WTC11 (cell line): ENCODE measurements around the gene SOAT2. TPM values are rescaled to one million over a fixed set of nuclear protein-coding genes. Genes with fewer than 3 reads are reported as not detected.
"Not testable (repeated sequence)": the region's sequence is repeated elsewhere in the genome, so short reads cannot be mapped to it uniquely, and the experiment has no call there.

ENCODE experiments used
- ATAC-seq: fragments of 200-7000 bp; cut with Tn5 transposase; 2 replicates; pipeline ENCODE4 v1.10.0; 2021; ENCODE audit warnings: mild to moderate bottlenecking, moderate library complexity
- CTCF ChIA-PET: fragments of 300-600 bp; sonication (Branson Sonifier 250); formaldehyde crosslinking; loops from one replicate; lab custom pipeline; 2021; ENCODE audit warnings: antibody characterized with exemption; lab: Charles Lee
- POLR2A ChIA-PET: fragments of 350-600 bp; sonication (Branson Sonifier 250); formaldehyde crosslinking; loops from one replicate; lab custom pipeline; 2021; ENCODE audit warnings: antibody characterized with exemption; lab: Charles Lee
- DNase-seq: peaks from one replicate; pipeline ENCODE4 v3.0.0; 2021; ENCODE audit warnings: low spot score
- H3K27ac Mint-ChIP-seq: 2 replicates; pipeline ENCODE4 v1.8.0; 2021; ENCODE audit warnings: mixed read lengths
- H3K27me3 Mint-ChIP-seq: 2 replicates; pipeline ENCODE4 v1.8.0; 2021; ENCODE audit warnings: low read depth, mild to moderate bottlenecking, moderate library complexity, mixed read lengths
- H3K36me3 Mint-ChIP-seq: 2 replicates; pipeline ENCODE4 v1.8.0; 2021; ENCODE audit warnings: mixed read lengths
- H3K4me1 Mint-ChIP-seq: 2 replicates; pipeline ENCODE4 v1.8.0; 2022; ENCODE audit warnings: mixed read lengths
- H3K4me3 Mint-ChIP-seq: 2 replicates; pipeline ENCODE4 v1.8.0; 2021; ENCODE audit warnings: mild to moderate bottlenecking, moderate library complexity, mixed read lengths
- H3K9me3 Mint-ChIP-seq: 2 replicates; pipeline ENCODE4 v1.8.0; 2021; ENCODE audit warnings: mixed read lengths
- ATF1 ChIP-seq: sonication (generic); formaldehyde crosslinking; IDR thresholded peaks from 2 replicates; pipeline ENCODE4 v1.8.1; 2023; ENCODE audit warnings: mild to moderate bottlenecking, moderate library complexity, missing genetic modification reagents
- CREB1 ChIP-seq: sonication (generic); formaldehyde crosslinking; IDR thresholded peaks from 2 replicates; pipeline ENCODE4 v1.8.0; 2023; ENCODE audit warnings: mild to moderate bottlenecking, missing genetic modification reagents
- EMX1 ChIP-seq: fragments of 250-450 bp; sonication (Bioruptor Pico); IDR thresholded peaks from 2 replicates; pipeline ENCODE4 v1.8.0; 2021; ENCODE audit warnings: mild to moderate bottlenecking
- FOXK1 ChIP-seq: sonication (generic); formaldehyde crosslinking; IDR thresholded peaks from 2 replicates; pipeline ENCODE4 v1.8.0; 2022; ENCODE audit warnings: mild to moderate bottlenecking, moderate library complexity, missing genetic modification reagents
- HMGA2 ChIP-seq: fragments of 250-450 bp; sonication (Bioruptor Pico); IDR thresholded peaks from 2 replicates; pipeline ENCODE4 v1.4.0; 2021; ENCODE audit warnings: mild to moderate bottlenecking, moderate library complexity
- MYBL2 ChIP-seq: sonication (generic); formaldehyde crosslinking; IDR thresholded peaks from 2 replicates; pipeline ENCODE4 v1.8.1; 2023; ENCODE audit warnings: mild to moderate bottlenecking, moderate library complexity, missing genetic modification reagents
- NFE2L1 ChIP-seq: sonication (generic); formaldehyde crosslinking; IDR thresholded peaks from 2 replicates; pipeline ENCODE4 v1.8.1; 2023; ENCODE audit warnings: missing genetic modification reagents
- PREB ChIP-seq: sonication (generic); formaldehyde crosslinking; IDR thresholded peaks from 2 replicates; pipeline ENCODE4 v1.8.1; 2022; ENCODE audit warnings: mild to moderate bottlenecking, missing genetic modification reagents, moderate library complexity, borderline replicate concordance
- ZBTB21 ChIP-seq: sonication (generic); formaldehyde crosslinking; IDR thresholded peaks from 2 replicates; pipeline ENCODE4 v1.8.1; 2023; ENCODE audit warnings: mild to moderate bottlenecking, missing genetic modification reagents, borderline replicate concordance
- ZNF219 ChIP-seq: sonication (generic); formaldehyde crosslinking; IDR thresholded peaks from 2 replicates; pipeline ENCODE4 v1.8.0; 2023; ENCODE audit warnings: missing genetic modification reagents, mild to moderate bottlenecking, borderline replicate concordance
- total RNA-seq: library from RNA; stranded (reverse); gene quantifications from 3 replicates; pipeline ENCODE4 v1.2.3, GENCODE V29; 2021
- TF ChIP-seq, protein P1 (sequence below): sonication (generic); formaldehyde crosslinking; IDR thresholded peaks from 2 replicates; pipeline ENCODE4 v1.8.0; 2022; ENCODE audit warnings: mild to moderate bottlenecking, missing genetic modification reagents
- TF ChIP-seq, protein P2 (sequence below): sonication (generic); formaldehyde crosslinking; IDR thresholded peaks from 2 replicates; pipeline ENCODE4 v1.8.1; 2023; ENCODE audit warnings: mild to moderate bottlenecking, moderate library complexity, missing genetic modification reagents
- TF ChIP-seq, protein P3 (sequence below): sonication (generic); formaldehyde crosslinking; IDR thresholded peaks from 2 replicates; pipeline ENCODE4 v1.8.0; 2022; ENCODE audit warnings: mild to moderate bottlenecking, missing genetic modification reagents
- TF ChIP-seq, protein P4 (sequence below): fragments of 250-450 bp; sonication (Bioruptor Pico); IDR thresholded peaks from 2 replicates; pipeline ENCODE4 v1.9.0; 2021; ENCODE audit warnings: moderate library complexity, mild to moderate bottlenecking, inconsistent platforms, borderline replicate concordance

Gene SOAT2
- total RNA-seq, 1 experiment from 2014 or later, result not detected

GRCh38 chr12:53090554-53090953, 12.7 kb upstream of the SOAT2 start (continued):
- TF ChIP-seq, protein P1, sequence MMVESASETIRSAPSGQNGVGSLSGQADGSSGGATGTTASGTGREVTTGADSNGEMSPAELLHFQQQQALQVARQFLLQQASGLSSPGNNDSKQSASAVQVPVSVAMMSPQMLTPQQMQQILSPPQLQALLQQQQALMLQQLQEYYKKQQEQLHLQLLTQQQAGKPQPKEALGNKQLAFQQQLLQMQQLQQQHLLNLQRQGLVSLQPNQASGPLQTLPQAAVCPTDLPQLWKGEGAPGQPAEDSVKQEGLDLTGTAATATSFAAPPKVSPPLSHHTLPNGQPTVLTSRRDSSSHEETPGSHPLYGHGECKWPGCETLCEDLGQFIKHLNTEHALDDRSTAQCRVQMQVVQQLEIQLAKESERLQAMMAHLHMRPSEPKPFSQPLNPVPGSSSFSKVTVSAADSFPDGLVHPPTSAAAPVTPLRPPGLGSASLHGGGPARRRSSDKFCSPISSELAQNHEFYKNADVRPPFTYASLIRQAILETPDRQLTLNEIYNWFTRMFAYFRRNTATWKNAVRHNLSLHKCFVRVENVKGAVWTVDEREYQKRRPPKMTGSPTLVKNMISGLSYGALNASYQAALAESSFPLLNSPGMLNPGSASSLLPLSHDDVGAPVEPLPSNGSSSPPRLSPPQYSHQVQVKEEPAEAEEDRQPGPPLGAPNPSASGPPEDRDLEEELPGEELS (CRISPR knock-in tag), result no peak
- TF ChIP-seq, protein P2, sequence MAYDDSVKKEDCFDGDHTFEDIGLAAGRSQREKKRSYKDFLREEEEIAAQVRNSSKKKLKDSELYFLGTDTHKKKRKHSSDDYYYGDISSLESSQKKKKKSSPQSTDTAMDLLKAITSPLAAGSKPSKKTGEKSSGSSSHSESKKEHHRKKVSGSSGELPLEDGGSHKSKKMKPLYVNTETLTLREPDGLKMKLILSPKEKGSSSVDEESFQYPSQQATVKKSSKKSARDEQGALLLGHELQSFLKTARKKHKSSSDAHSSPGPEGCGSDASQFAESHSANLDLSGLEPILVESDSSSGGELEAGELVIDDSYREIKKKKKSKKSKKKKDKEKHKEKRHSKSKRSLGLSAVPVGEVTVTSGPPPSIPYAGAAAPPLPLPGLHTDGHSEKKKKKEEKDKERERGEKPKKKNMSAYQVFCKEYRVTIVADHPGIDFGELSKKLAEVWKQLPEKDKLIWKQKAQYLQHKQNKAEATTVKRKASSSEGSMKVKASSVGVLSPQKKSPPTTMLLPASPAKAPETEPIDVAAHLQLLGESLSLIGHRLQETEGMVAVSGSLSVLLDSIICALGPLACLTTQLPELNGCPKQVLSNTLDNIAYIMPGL, result no peak
- TF ChIP-seq, all 79 proteins: peak for 0

- CTCF ChIA-PET, result interaction anchor here (0.8 to 14.6 kb wide), 3 partner anchors 13 to 29 kb away, joined by 4 to 474 read pairs (median 4); partner anchors contain the start of gene SPRYD3
- peaks cover 23% of the 10 kb centered on the region for H3K4me1 Mint-ChIP-seq
These were observed 11.5 kb upstream of the SOAT2 start for GRCh38 chr12:53091756-53092155.

DNA sequence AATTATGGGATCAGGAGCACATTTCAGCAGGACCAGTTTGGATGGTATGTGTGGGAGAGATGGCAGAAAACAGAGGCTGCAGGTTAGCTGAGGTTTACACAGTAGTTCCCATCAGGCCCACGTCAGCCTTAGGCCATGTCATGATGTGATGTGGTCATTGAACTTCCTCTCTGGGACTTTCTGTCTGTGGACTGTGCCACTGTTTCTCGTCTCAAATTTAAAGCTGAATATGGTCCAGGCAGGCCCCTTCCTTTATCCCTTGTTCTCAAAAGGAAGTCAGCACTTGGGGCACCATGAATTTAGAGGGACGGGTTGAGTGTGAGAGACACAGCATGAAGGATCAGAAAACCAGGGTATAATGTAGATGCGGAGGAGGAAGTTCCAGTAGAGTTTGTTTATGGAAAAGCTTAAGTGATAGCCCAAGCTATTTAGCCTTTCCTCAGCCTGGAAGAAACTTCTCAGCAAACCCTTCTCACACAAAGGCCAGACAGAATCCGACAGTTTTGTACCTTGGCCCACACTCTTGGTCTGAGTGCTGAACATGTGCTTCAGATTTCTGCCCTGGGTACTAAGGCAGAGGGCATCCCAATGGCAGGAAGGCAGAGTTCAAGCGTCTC, 9.4 kb upstream of the SOAT2 start:
- ATAC-seq (no peak), DNase-seq (no peak)
- ChIA-PET CTCF (interaction anchor here (0.6 to 14.6 kb wide), 5 partner anchors 9 to 104 kb away, joined by 3 to 474 read pairs (median 4); partner anchors contain the start of gene SOAT2), POLR2A (no interaction called here)
- Mint-ChIP-seq H3K27ac (no peak overlapping the region), H3K9me3 (no peaks in the 10 kb centered on the region), H3K36me3 (no peaks in the 10 kb centered on the region), H3K4me1 (peaks cover 34% of the 10 kb centered on the region), H3K4me3 (no peak overlapping the region), H3K27me3 (peaks cover 84% of the 10 kb centered on the region)
- no peak for TF ChIP-seq NFE2L1 (CRISPR knock-in tag)
- no peak for TF ChIP-seq HMGA2 (CRISPR knock-in tag)
- no peak for TF ChIP-seq EMX1 (CRISPR knock-in tag)
- no peak for TF ChIP-seq MYBL2 (CRISPR knock-in tag)

More at GRCh38 chr12:53091756-53092155, 11.5 kb upstream of the SOAT2 start:
- no peak for DNase-seq
- Mint-ChIP-seq H3K36me3 (no peaks in the 10 kb centered on the region), H3K4me3 (no peak overlapping the region), H3K27ac (no peak overlapping the region), H3K9me3 (no peaks in the 10 kb centered on the region), H3K27me3 (peaks cover 90% of the 10 kb centered on the region)
- TF ChIP-seq FOXK1 (CRISPR knock-in tag) (no peak), PREB (CRISPR knock-in tag) (no peak), ZNF219 (no peak), ATF1 (CRISPR knock-in tag) (no peak), EMX1 (CRISPR knock-in tag) (no peak), ZBTB21 (CRISPR knock-in tag) (no peak)
- TF ChIP-seq, protein P3, sequence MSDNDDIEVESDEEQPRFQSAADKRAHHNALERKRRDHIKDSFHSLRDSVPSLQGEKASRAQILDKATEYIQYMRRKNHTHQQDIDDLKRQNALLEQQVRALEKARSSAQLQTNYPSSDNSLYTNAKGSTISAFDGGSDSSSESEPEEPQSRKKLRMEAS (CRISPR knock-in tag), result no peak
- TF ChIP-seq, protein P4, sequence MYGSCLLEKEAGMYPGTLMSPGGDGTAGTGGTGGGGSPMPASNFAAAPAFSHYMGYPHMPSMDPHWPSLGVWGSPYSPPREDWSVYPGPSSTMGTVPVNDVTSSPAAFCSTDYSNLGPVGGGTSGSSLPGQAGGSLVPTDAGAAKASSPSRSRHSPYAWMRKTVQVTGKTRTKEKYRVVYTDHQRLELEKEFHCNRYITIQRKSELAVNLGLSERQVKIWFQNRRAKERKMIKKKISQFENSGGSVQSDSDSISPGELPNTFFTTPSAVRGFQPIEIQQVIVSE (CRISPR knock-in tag), result no peak
- ATAC-seq, result peak; percentile 38; the same call in 1 of the 2 replicates
- POLR2A ChIA-PET, result no interaction called here

DNA sequence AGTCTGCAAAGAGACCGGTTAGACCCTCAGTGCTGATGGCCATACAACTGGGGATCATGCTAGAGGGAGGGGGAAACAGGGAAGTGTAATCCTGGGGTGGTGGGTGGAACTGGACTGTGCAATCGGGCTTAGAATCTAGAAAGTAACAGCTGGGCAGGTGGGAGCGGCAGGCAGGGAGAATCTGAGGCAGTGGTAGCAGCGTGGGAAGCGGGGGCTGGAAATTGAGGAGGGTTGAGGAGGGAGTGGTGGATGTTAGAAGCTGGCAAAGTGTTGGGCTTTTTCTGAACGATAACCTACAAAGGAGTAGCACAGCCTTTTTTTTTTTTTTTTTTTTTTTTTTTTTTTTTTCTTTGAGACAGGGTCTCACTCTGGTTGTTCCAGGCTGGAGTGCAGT, 8.9 kb upstream of the SOAT2 start:
- no peak for ATAC-seq
- ChIA-PET CTCF (interaction anchor here (0.6 to 14.6 kb wide), 4 partner anchors 8 to 104 kb away, joined by 3 to 474 read pairs (median 4); partner anchors contain the start of gene SOAT2), POLR2A (no interaction called here)

GRCh38 chr12:53094796-53095595, 8.3 kb upstream of the SOAT2 start:
- Mint-ChIP-seq H3K4me1 (peaks cover 39% of the 10 kb centered on the region), H3K27me3 (peaks cover 81% of the 10 kb centered on the region)
- not testable (repeated sequence) for DNase-seq, H3K36me3 Mint-ChIP-seq, H3K9me3 Mint-ChIP-seq, ATAC-seq, H3K27ac Mint-ChIP-seq, H3K4me3 Mint-ChIP-seq
- ChIA-PET CTCF (interaction anchor here (0.9 to 14.6 kb wide), 5 partner anchors 8 to 119 kb away, joined by 3 to 474 read pairs (median 6); partner anchors contain the start of genes SOAT2 and TNS2), POLR2A (interaction anchor here (1.2 kb wide), 1 partner anchor 121 kb away, joined by 3 read pairs; no protein-coding TSS in a partner anchor)

More for the DNA sequence above, 8.9 kb upstream of the SOAT2 start:
- H3K4me3 Mint-ChIP-seq, result no peak overlapping the region
- no peaks in the 10 kb centered on the region for H3K36me3 Mint-ChIP-seq
- peaks cover 85% of the 10 kb centered on the region for H3K27me3 Mint-ChIP-seq
- H3K27ac Mint-ChIP-seq, result no peak overlapping the region
- H3K9me3 Mint-ChIP-seq, result no peaks in the 10 kb centered on the region
- H3K4me1 Mint-ChIP-seq, result peaks cover 39% of the 10 kb centered on the region
- TF ChIP-seq CREB1 (CRISPR knock-in tag), result no peak
- DNase-seq, result no peak

- CTCF ChIA-PET, result interaction anchor here (1.2 to 14.6 kb wide), 3 partner anchors 33 to 118 kb away, joined by 3 to 474 read pairs (median 52); partner anchors contain the start of gene TNS2
- ATAC-seq, H3K27ac Mint-ChIP-seq, H3K36me3 Mint-ChIP-seq, DNase-seq, H3K4me3 Mint-ChIP-seq, H3K9me3 Mint-ChIP-seq: not testable (repeated sequence)
- H3K4me1 Mint-ChIP-seq, result peaks cover 42% of the 10 kb centered on the region
- POLR2A ChIA-PET, result interaction anchor here (1.2 kb wide), 1 partner anchor 120 kb away, joined by 3 read pairs; no protein-coding TSS in a partner anchor
- H3K27me3 Mint-ChIP-seq, result peaks cover 80% of the 10 kb centered on the region
These were observed 7.7 kb upstream of the SOAT2 start for GRCh38 chr12:53095596-53095895.
